RWPE2 (cell line): Measurements from ENCODE around the gene SRSF4.

ENCODE experiments used
- ATAC-seq: fragments of 200-7000 bp; cut with Tn5 transposase; 3 replicates; pipeline ENCODE4 v1.9.1; 2021; ENCODE audit warnings: low read depth
- DNase-seq: peaks from one replicate; pipeline ENCODE4 v3.0.0-alpha.2; 2020; ENCODE audit warnings: low spot score
- H3K27ac ChIP-seq: fragments of 450-650 bp; 2 replicates; pipeline ENCODE4 v1.5.1; 2017; ENCODE audit warnings: mild to moderate bottlenecking; ENCODE audit not compliant: poor library complexity, severe bottlenecking
- H3K27me3 ChIP-seq: fragments of 250-450 bp; sonication (Bioruptor Pico); 2 replicates; pipeline ENCODE4 v1.5.1; 2021; ENCODE audit warnings: mild to moderate bottlenecking, moderate library complexity; ENCODE audit not compliant: insufficient read depth, poor library complexity, severe bottlenecking
- H3K36me3 ChIP-seq: fragments of 250-450 bp; sonication (Bioruptor Pico); 2 replicates; pipeline ENCODE4 v1.5.1; 2020; ENCODE audit warnings: low read depth, mild to moderate bottlenecking, moderate library complexity
- H3K4me1 ChIP-seq: fragments of 250-450 bp; sonication (Bioruptor Pico); 2 replicates; pipeline ENCODE4 v1.5.1; 2021; ENCODE audit warnings: mild to moderate bottlenecking, moderate library complexity; ENCODE audit not compliant: insufficient read depth, poor library complexity, severe bottlenecking
- H3K4me3 ChIP-seq: fragments of 250-450 bp; sonication (Bioruptor Pico); 2 replicates; pipeline ENCODE4 v1.5.1; 2021; ENCODE audit warnings: mild to moderate bottlenecking, moderate library complexity; ENCODE audit not compliant: severe bottlenecking
- H3K9me3 ChIP-seq: fragments of 250-450 bp; sonication (Bioruptor Pico); 2 replicates; pipeline ENCODE4 v1.5.1; 2021; ENCODE audit warnings: mild to moderate bottlenecking, moderate library complexity; ENCODE audit not compliant: severe bottlenecking
- CTCF ChIP-seq: fragments of 450-650 bp; IDR thresholded peaks from one replicate; pipeline ENCODE4 v1.5.1; 2017; ENCODE audit warnings: mild to moderate bottlenecking, moderate library complexity; ENCODE audit not compliant: poor library complexity, severe bottlenecking

Gene SRSF4

GRCh38 chr1:29167904-29168303 is 13.8 kb downstream of the SRSF4 start:
- Histone ChIP-seq H3K27me3 (no peaks in the 10 kb centered on the region), H3K4me1 (no peaks in the 10 kb centered on the region), H3K4me3 (no peak overlapping the region), H3K27ac (no peak overlapping the region), H3K36me3 (peaks cover 96% of the 10 kb centered on the region), H3K9me3 (no peaks in the 10 kb centered on the region)
- DNase-seq: no peak
- no peak for TF ChIP-seq CTCF
- no peak for ATAC-seq

GRCh38 chr1:29166291-29166878 is 15.3 kb downstream of the SRSF4 start:
- no peaks in the 10 kb centered on the region for H3K4me1 ChIP-seq

GRCh38 chr1:29164588-29164987 is 17.1 kb downstream of the SRSF4 start:
- TF ChIP-seq CTCF: no peak
- ATAC-seq: no peak
- no peaks in the 10 kb centered on the region for H3K9me3 ChIP-seq
- H3K36me3 ChIP-seq: peaks cover 98% of the 10 kb centered on the region
- no peaks in the 10 kb centered on the region for H3K27me3 ChIP-seq
- DNase-seq: no peak
- no peaks in the 10 kb centered on the region for H3K4me1 ChIP-seq
- H3K4me3 ChIP-seq: no peak overlapping the region
- H3K27ac ChIP-seq: no peak overlapping the region

More at GRCh38 chr1:29166291-29166878, 15.3 kb downstream of the SRSF4 start:
- DNase-seq (no peak), ATAC-seq (no peak)
- TF ChIP-seq CTCF: no peak
- H3K36me3 ChIP-seq: peaks cover 96% of the 10 kb centered on the region
- H3K27ac ChIP-seq: no peak overlapping the region
- H3K9me3 ChIP-seq: no peaks in the 10 kb centered on the region
- H3K4me3 ChIP-seq: no peak overlapping the region
- no peaks in the 10 kb centered on the region for H3K27me3 ChIP-seq

- no peaks in the 10 kb centered on the region for H3K4me1 ChIP-seq
- ATAC-seq: no peak
- H3K9me3 ChIP-seq: no peaks in the 10 kb centered on the region
- no peak for DNase-seq
- no peak for TF ChIP-seq CTCF
- H3K36me3 ChIP-seq: peaks cover 99% of the 10 kb centered on the region
- no peak overlapping the region for H3K27ac ChIP-seq
- no peak overlapping the region for H3K4me3 ChIP-seq
- no peaks in the 10 kb centered on the region for H3K27me3 ChIP-seq
Measured at GRCh38 chr1:29162476-29163138, 19.1 kb downstream of the SRSF4 start.

- TF ChIP-seq CTCF: no peak
- Histone ChIP-seq H3K9me3 (no peaks in the 10 kb centered on the region), H3K36me3 (peaks cover 99% of the 10 kb centered on the region), H3K27ac (no peak overlapping the region), H3K4me3 (no peak overlapping the region), H3K4me1 (no peaks in the 10 kb centered on the region), H3K27me3 (no peaks in the 10 kb centered on the region)
- ATAC-seq: no peak
- DNase-seq: no peak
Measured at GRCh38 chr1:29162025-29162424, 19.7 kb downstream of the SRSF4 start.
